H9 (cell line): Measurements from ENCODE around the gene ZNF736. TPM values are rescaled to one million over a fixed set of nuclear protein-coding genes. Genes with fewer than 3 reads are reported as not detected.

Experiments
- DNase-seq: peaks from one replicate; pipeline ENCODE4 v3.0.0-alpha.2; 2017
- H2AFZ ChIP-seq: one replicate; pipeline ENCODE4 v1.6.1; 2013; ENCODE audit warnings: mild to moderate bottlenecking, low read length, control low read depth, moderate library complexity
- H2AK5ac ChIP-seq: 2 replicates; pipeline ENCODE4 v1.6.1; 2013; ENCODE audit warnings: low read length, control low read depth, mixed read lengths; ENCODE audit not compliant: insufficient read length
- H2BK120ac ChIP-seq: one replicate; pipeline ENCODE4 v1.6.1; 2013; ENCODE audit warnings: low read depth, mild to moderate bottlenecking, low read length, control low read depth, inconsistent platforms; ENCODE audit not compliant: poor library complexity, severe bottlenecking
- H2BK12ac ChIP-seq: 2 replicates; pipeline ENCODE4 v1.6.1; 2013; ENCODE audit warnings: low read length, control low read depth, mixed read lengths, low read depth; ENCODE audit not compliant: insufficient read length
- H2BK15ac ChIP-seq: 2 replicates; pipeline ENCODE4 v1.6.1; 2013; ENCODE audit warnings: low read depth, low read length, control low read depth
- H2BK20ac ChIP-seq: one replicate; pipeline ENCODE4 v1.6.1; 2013; ENCODE audit warnings: low read depth, mild to moderate bottlenecking, low read length, control low read depth, inconsistent platforms; ENCODE audit not compliant: poor library complexity, severe bottlenecking
- H2BK5ac ChIP-seq: 2 replicates; pipeline ENCODE4 v1.6.1; 2013; ENCODE audit warnings: low read length, control low read depth, mixed read lengths; ENCODE audit not compliant: insufficient read length
- H3K14ac ChIP-seq: 2 replicates; pipeline ENCODE4 v1.6.1; 2013; ENCODE audit warnings: low read length, control low read depth; ENCODE audit not compliant: insufficient read depth
- H3K18ac ChIP-seq: 2 replicates; pipeline ENCODE4 v1.6.1; 2013; ENCODE audit warnings: low read depth, mild to moderate bottlenecking, mixed read lengths, low read length, control low read depth; ENCODE audit not compliant: insufficient read length
- H3K23ac ChIP-seq: 2 replicates; pipeline ENCODE4 v1.6.1; 2013; ENCODE audit warnings: low read length, control low read depth, mixed read lengths, low read depth; ENCODE audit not compliant: insufficient read length
- H3K23me2 ChIP-seq: 2 replicates; pipeline ENCODE4 v1.6.1; 2013; ENCODE audit warnings: low read depth, mild to moderate bottlenecking, mixed read lengths, low read length, control low read depth; ENCODE audit not compliant: insufficient read length, poor library complexity, severe bottlenecking
- H3K27ac ChIP-seq: 2 replicates; pipeline ENCODE4 v1.5.1; 2013; ENCODE audit warnings: low read length, control low read depth, mixed read lengths, low read depth; ENCODE audit not compliant: insufficient read length
- H3K27me3 ChIP-seq: 2 replicates; pipeline ENCODE4 v1.6.1; 2013; ENCODE audit warnings: low read length, control low read depth, inconsistent platforms; ENCODE audit not compliant: insufficient read depth
- H3K4ac ChIP-seq: 2 replicates; pipeline ENCODE4 v1.6.1; 2013; ENCODE audit warnings: low read depth, mild to moderate bottlenecking, control low read depth, inconsistent platforms, low read length, moderate library complexity
- H3K4me1 ChIP-seq: 2 replicates; pipeline ENCODE4 v1.6.1; 2013; ENCODE audit warnings: low read length, control low read depth, inconsistent platforms; ENCODE audit not compliant: insufficient read depth
- H3K4me2 ChIP-seq: 2 replicates; pipeline ENCODE4 v1.6.1; 2013; ENCODE audit warnings: low read length, control low read depth, mixed read lengths; ENCODE audit not compliant: insufficient read length, insufficient read depth
- H3K56ac ChIP-seq: 2 replicates; pipeline ENCODE4 v1.6.1; 2013; ENCODE audit warnings: low read depth, mild to moderate bottlenecking, mixed read lengths, low read length, control low read depth; ENCODE audit not compliant: insufficient read length
- H3K79me1 ChIP-seq: 2 replicates; pipeline ENCODE4 v1.6.1; 2013; ENCODE audit warnings: low read depth, mild to moderate bottlenecking, moderate library complexity, low read length, control low read depth, inconsistent platforms; ENCODE audit not compliant: insufficient read depth, poor library complexity, severe bottlenecking
- H3K79me2 ChIP-seq: 2 replicates; pipeline ENCODE4 v1.6.1; 2013; ENCODE audit warnings: low read length, control low read depth, inconsistent platforms; ENCODE audit not compliant: insufficient read depth
- H3K9ac ChIP-seq: 2 replicates; pipeline ENCODE4 v1.6.1; 2013; ENCODE audit warnings: low read length, control low read depth, mixed read lengths; ENCODE audit not compliant: insufficient read length; ENCODE audit errors: extremely low read depth
- H3K9me3 ChIP-seq: one replicate; pipeline ENCODE4 v1.6.1; 2013; ENCODE audit warnings: low read depth, low read length, inconsistent platforms; ENCODE audit not compliant: control insufficient read depth
- H3T11ph ChIP-seq: one replicate; pipeline ENCODE4 v1.6.1; 2013; ENCODE audit warnings: mild to moderate bottlenecking, low read length, control low read depth, inconsistent platforms
- H4K20me1 ChIP-seq: one replicate; pipeline ENCODE4 v1.6.1; 2013; ENCODE audit not compliant: control insufficient read depth, insufficient read length, insufficient read depth
- H4K5ac ChIP-seq: 2 replicates; pipeline ENCODE4 v1.6.1; 2013; ENCODE audit warnings: low read depth, mild to moderate bottlenecking, mixed read lengths, low read length, control low read depth; ENCODE audit not compliant: insufficient read length
- H4K8ac ChIP-seq: replicated peaks from 2 replicates; pipeline ENCODE4 v1.6.1; 2013; ENCODE audit warnings: low read length, control low read depth, mixed read lengths, low read depth; ENCODE audit not compliant: insufficient read length
- H4K91ac ChIP-seq: 2 replicates; pipeline ENCODE4 v1.6.1; 2013; ENCODE audit warnings: low read depth, mild to moderate bottlenecking, moderate library complexity, mixed read lengths, low read length, control low read depth; ENCODE audit not compliant: insufficient read length
- H3K27ac Mint-ChIP-seq, 3 experiments: 2 replicates in 2 of 3; 3 replicates in 1 of 3; pipeline ENCODE4 v1.8.0; 2020 to 2021; ENCODE audit warnings: mixed read lengths in 3 of 3, mild to moderate bottlenecking in 1 of 3, moderate library complexity in 1 of 3
- H3K27me3 Mint-ChIP-seq: 2 replicates; pipeline ENCODE4 v1.8.0; 2021; ENCODE audit warnings: low read depth, mild to moderate bottlenecking, moderate library complexity, mixed read lengths
- H3K36me3 Mint-ChIP-seq, 3 experiments: 2 replicates in 2 of 3; 3 replicates in 1 of 3; pipeline ENCODE4 v1.8.0; 2020 to 2021; ENCODE audit warnings: low read depth in 3 of 3, mixed read lengths in 3 of 3; ENCODE audit not compliant: insufficient read depth in 1 of 3
- H3K4me1 Mint-ChIP-seq, 2 experiments: 2 replicates each; pipeline ENCODE4 v1.8.0; 2020; ENCODE audit warnings: mixed read lengths in 2 of 2
- H3K4me3 Mint-ChIP-seq, 2 experiments: 2 replicates in 1 of 2; 3 replicates in 1 of 2; pipeline ENCODE4 v1.8.0; 2020 to 2021; ENCODE audit warnings: mild to moderate bottlenecking in 2 of 2, mixed read lengths in 2 of 2, moderate library complexity in 1 of 2
- H3K9me3 Mint-ChIP-seq, 2 experiments: 2 replicates in 1 of 2; 3 replicates in 1 of 2; pipeline ENCODE4 v1.8.0; 2020; ENCODE audit warnings: mild to moderate bottlenecking in 2 of 2, mixed read lengths in 2 of 2, moderate library complexity in 1 of 2
- CTCF ChIP-seq: fragments of 200-600 bp; sonication (generic); conservative IDR thresholded peaks from 3 replicates; pipeline ENCODE4 v1.8.0; 2021; ENCODE audit warnings: antibody characterized with exemption, mild to moderate bottlenecking
- WGBS: extraction: QIAGEN DNeasy Blood & Tissue Kit; methylation state at CpG from one replicate; pipeline ENCODE4 v1.1.7; 2013; ENCODE audit warnings: missing lambda C conversion rate, low lambda C conversion rate, mixed read lengths; ENCODE audit not compliant: insufficient read length; ENCODE audit errors: extremely low coverage; 5-methylcytosine and 5-hydroxymethylcytosine counted together
- total RNA-seq: library from RNA; stranded (reverse); gene quantifications from 2 replicates; pipeline ENCODE4 v1.2.1, GENCODE V29; 2021

The ZNF736 gene
- total RNA-seq, 1 experiment from 2014 or later, result not detected

DNA sequence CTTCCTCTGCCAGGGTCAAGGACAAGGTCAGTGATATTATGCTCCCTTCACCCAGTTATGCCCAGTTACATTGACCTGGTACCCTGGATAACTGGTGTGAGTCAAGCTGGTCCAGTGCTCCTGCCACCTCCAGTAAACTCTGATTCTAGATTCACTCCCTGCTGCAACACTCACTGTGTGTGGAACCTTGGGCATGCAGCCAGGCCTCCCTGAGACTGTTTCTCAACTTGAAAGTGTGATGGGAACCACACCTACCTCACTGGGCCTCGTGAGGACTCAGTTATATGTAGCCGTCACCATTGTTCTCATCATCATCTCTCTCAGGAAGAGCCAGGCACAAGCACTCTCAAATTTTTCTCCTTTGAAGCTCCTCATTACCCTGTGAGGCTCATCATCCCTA is 935 bp upstream of the ZNF736 start:
- Mint-ChIP-seq H3K4me1 (no peaks in the 10 kb centered on the region), H3K4me3 (no peak overlapping the region), H3K27ac (no peak overlapping the region), H3K9me3 (peaks cover 95 to 96% of the 10 kb centered on the region in 2 experiments), H3K27me3 (no peaks in the 10 kb centered on the region; the same call in 1 of the 2 replicates), H3K36me3 (peaks cover 0 to 18% (median 13%) of the 10 kb centered on the region in 3 experiments; a peak in 6 of 7 replicates)
- Histone ChIP-seq H4K20me1 (no peaks in the 10 kb centered on the region), H3T11ph (no peak overlapping the region), H2AFZ (no peak overlapping the region), H3K18ac (no peak overlapping the region), H4K91ac (no peak overlapping the region), H3K56ac (no peak overlapping the region), H3K9ac (no peak overlapping the region), H3K27me3 (no peaks in the 10 kb centered on the region), H2BK5ac (no peak overlapping the region), H3K79me2 (no peaks in the 10 kb centered on the region), H3K27ac (no peak overlapping the region), H2BK12ac (no peak overlapping the region), H3K79me1 (no peaks in the 10 kb centered on the region), H2BK20ac (no peak overlapping the region), H3K23me2 (no peaks in the 10 kb centered on the region), H3K23ac (no peak overlapping the region), H3K9me3 (peaks cover 72% of the 10 kb centered on the region), H4K5ac (no peak overlapping the region), H3K4me1 (no peaks in the 10 kb centered on the region), H2AK5ac (no peak overlapping the region), H3K4me2 (no peak overlapping the region), H3K14ac (no peak overlapping the region), H2BK15ac (no peak overlapping the region), H2BK120ac (no peak overlapping the region), H4K8ac (no peak overlapping the region), H3K4ac (no peak overlapping the region)
- WGBS, result no CpG with 5 or more reads among the region's 2 CpGs
- no peak for DNase-seq
- no peak for TF ChIP-seq CTCF
